ENCODE results near the gene FCHSD1.

FCHSD1 gene

DNA sequence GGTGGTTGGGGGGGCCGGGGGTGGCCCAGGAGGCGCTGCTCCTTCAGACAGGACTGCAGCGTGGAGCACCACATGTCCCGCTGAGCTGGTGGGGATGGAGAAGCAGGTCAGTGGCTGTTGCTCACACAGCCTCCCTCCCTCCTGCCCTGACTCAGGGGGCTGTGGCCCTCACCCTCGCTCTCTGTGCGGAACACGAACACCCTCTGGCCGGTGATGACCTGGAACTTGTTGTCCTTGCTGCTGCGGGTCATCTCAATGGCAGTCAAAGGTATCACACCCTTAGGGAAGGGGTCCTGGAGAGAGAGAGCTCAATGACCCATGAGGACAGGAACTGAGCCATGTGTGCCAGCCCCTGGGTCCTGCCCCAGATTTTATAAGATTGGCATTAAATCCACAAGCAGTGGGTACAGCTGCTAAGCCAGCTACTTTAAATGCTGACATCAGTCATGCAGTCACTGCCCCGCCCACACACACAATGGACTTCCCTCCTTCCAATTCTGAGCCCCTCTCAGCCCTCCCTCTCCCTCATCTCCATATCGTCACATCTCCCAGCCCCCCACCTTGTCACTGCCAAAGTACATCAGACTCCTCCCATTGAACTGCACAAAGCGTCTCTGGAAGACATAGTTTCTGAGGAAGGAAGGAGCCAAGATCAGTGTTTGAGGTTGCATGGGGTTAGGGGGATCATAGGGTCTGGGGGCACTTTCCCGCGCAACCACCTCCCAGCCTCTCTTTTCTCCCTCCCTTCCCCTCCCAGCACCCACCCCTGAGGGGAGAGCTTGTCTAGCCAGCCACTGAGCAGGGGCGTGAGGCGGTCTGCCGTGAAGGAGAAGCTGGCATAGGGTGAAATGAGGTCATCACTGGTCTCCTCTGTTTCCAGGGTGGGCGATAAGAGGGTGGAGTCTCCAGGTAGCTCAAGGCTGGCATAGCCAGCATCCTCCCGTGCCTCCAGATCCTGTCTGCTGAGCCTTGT, 21.9 kb upstream of the FCHSD1 start:
- no peak for DNase-seq

DNA sequence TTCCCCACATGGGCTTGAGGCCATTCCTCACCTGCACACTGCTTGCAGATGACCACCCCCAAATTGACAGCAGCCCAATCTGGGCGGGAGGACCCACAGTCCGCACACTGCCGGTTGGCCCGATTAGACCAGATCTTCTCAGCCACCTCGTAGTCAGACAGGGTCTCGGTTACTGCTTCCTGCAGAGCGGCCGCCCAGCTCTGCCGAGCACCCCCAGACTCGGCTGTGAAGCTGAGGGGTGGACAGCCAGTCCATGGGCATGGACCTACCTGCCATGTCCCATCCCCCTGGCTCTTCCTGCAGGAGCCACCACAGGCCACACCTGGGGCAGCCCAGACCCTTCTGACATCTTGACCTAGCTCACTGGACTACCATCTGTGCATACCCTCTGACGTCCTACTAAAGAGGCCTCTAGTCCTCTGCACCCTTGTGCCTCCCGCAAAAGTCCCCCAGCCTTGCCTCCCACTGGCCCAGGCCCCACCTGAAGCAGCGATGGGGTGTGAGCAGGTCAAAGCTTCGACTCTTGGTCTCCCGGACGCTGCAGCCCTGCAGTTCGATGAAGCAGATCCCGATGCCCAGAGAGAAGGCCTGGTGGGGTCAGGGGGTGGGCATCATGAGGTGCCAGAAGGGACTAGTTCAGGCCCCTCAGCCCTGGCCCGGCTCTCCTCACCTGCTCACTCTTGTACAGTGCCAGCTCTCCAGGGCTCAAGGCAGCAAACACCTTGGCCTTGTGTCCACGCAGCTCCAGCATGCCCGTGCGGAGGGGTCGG, 21.0 kb upstream of the FCHSD1 start:
- DNase-seq, result no peak

DNA sequence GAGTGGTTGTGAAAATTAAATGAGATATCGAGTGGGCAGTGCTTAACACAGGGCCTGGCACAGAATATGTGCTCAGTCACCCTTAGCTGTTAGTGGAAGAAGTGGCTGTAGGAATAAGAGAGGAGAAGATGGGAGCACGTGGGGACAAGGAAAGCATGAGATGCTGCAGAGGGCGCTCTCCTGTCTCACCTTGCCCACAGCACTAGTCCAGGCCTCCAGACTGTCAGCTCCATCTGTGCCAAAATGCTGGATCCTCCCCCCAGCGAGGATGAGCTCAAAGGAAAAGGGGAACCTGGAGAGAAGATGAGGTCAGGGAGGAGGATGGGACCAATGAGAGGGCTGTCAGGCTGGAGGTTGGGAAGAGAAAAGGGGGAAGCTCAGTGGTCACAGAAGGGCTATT, 18.3 kb upstream of the FCHSD1 start:
- DNase-seq, result no peak

DNA sequence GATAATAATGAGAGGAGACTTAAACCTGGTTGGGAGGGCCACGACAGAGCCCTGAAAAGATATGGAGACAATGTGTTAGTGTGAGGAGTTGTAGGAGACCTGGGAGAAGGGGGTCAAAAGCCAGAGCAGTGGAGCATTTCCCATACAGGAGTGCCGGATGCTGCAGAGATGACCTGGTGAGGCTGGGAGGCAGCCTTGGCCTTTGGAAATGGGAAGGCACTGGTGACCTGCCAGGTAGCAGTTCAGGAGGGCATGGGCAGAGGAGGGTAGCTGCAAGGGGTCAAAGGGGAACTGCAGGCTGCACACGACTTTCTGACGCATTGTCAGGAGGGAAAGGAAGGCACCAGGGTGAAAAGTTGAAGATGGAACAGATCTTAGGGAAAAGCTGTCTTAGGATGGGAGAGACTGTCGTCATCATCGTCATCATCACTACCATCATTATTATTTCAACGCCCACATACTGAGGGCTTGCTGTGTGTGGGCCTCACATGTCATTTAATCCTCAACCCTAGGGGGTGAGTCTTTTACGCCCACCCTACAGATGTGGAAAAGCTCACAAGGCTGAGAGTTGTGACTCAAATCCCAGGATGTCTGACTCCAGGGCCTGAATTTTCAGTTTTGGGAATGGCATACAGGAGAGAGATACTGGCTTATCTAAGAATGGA, 17.5 kb upstream of the FCHSD1 start:
- no peak for DNase-seq

- DNase-seq, result no peak
Measured at GRCh38 chr5:141665995-141666940, 15.1 kb upstream of the FCHSD1 start.

GRCh38 chr5:141664733-141665461, 13.7 kb upstream of the FCHSD1 start:
- DNase-seq, result peak; percentile 36 to 58 (median 50)

DNA sequence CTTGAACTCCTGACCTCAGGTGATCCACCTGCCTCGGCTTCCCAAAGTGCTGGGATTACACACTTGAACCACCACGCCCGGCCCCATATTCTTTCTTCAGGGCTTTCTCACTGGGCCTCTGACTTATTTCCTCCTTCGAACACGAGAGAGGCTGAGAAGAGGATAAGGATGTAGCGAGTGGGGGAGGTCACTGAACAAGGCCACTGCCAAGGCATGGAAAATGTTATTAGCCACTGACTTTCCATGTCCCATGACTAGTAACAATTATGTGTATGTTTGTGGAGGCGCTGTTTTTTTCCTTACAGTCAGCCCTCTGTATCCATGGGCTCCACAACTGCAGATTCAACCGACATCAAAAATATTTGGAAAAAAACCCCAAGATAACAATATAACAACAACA, 12.3 kb upstream of the FCHSD1 start:
- DNase-seq, result no peak

DNA sequence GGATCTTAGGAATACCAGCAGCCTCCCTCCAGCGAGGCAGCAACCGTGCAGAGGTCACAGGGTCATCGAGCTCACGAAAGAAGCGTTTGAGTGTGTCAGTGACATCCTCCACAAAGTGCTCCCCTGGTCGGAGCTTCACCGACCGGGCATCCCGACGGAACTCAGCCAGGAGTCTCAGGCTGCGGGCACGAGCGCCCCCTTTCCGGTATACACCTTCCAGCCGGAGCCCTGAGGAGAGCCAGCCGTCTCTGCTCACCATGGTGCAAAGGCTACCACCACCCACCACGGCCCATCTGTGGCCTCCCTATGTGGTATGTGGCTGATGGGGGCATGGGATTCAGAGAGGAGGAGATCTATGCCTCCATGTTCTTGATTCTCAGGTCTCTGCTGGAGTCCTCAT, 10.8 kb upstream of the FCHSD1 start:
- no peak for DNase-seq

DNA sequence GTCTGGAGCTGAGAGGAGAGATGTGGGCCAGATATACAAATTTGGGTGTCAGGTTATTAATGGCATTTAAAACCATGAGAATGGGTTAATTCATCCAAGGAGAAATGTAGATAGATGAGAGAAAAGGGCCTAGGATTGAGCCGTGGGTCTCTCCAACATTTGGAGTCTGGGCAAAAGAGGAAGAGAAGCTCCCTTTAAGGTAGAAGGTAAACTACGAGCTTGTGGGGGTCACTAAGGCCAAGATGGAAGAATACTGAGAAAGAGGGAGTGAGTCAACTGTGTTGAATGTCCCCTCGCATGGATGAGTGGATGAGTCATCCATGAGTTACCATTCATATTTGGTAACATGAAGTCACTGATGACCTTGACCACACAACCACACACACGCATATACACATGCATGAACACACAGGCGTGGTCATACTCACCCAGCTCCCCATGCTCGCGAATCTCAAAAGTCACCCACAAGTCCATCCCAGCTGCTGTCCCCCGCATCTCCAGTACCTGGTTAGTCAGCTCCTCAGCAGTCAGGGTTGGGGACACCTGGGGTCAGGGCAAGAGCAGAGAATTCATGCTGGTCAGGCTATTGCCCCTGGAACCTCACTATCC, 6.8 kb upstream of the FCHSD1 start:
- no peak for DNase-seq

DNA sequence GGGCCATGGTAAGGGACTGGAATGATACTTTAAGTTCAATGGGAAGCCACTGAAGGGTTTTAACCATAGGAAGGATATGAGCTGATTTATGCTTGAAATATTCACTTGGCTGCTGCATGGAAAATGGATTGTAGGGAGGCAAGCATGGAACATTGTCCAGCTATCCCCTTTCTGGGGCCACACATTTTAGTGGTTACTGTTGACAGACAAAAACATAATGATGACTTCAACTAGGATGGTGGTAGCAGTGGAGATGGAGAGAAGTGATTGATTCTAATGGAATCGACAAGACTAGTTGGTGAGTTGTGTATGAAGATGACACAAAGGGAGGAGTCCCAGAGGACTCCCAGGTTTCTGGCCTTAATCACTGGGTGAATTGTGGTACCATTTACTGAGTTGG, 6.2 kb upstream of the FCHSD1 start:
- no peak for DNase-seq

DNA sequence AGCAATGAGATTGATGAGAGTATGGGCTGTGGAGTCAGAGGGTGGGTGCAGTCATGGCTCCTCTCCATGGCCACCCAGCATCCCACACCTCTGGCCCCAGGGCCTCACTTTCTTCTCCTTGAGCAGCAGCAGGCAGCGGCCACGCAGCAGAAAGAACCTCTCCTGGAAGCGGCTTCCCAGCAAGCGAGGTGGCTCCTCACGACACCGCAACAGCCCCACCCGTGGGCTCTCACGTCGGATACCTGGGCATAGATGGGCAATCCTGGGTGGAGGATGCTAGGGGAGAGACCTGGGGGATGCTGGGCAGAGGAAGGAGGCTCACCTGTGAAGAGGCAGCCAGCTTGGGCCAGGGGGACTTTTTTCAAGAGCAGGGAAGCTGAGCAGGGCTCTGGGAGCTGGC, 5.2 kb upstream of the FCHSD1 start:
- no peak for DNase-seq

DNA sequence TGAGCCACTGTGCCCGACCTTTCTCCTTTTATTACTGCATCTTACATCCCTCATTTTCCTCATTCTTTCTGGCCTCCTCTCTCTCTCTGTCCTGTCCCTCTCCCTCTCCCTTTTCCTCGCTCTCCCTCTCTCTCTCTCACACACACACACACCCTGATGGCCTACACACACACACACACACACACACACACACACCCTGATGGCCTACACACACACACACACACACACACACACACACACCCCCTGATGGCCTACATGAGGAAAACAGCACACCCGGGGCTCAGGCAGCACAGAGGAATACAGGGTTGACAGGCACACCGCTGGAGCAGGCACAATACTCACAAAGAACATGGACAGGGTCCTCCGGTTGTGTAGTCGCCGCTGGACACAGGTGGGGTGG, 3.8 kb upstream of the FCHSD1 start:
- no peak for DNase-seq

GRCh38 chr5:141654298-141654697, 3.1 kb upstream of the FCHSD1 start:
- DNase-seq, result no peak

GRCh38 chr5:141651728-141652105, 499 bp upstream of the FCHSD1 start:
- DNase-seq, result no peak

DNA sequence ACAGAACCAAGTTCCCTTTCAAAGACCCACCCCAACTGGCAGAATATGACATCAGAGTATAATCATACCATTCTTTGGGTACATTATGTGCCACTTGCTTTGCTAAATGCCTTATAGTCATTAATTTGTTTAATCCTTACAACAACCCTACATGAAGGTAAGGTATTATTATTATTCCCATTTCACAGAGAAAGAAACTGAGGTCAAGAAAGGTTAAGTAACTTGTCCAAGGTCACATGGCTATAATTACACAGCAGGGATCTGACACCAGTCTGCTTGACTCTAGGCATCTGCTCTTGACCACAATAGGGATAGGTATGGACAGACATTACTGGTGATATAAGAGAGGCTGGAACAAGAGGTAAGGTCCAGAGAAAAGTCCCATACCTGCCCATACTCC, 1.2 kb downstream of the FCHSD1 start:
- no peak for DNase-seq

- no peak for DNase-seq
Measured at GRCh38 chr5:141649056-141649688, 2.0 kb downstream of the FCHSD1 start.

- DNase-seq, result no peak
Measured at GRCh38 chr5:141647851-141648250, 3.4 kb downstream of the FCHSD1 start.

DNA sequence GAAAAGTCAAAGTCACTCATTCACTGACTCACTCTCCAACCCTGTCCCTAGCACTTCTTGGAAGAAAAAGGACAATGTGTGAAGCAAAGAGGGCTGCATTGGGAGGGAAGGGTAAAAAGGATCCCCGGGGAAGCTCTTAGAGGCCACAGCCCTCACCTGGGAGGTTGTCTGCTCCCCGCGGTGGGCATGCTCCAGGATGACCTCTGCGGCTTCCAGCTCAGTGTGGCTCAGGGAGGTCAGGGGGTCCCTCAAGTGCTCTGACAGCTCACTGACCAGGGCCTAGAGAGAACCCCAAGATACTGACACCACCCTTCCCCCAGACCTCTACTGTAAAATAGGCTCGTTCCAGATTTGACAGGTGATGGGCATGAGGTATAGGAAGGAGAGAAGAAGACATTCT, 4.0 kb downstream of the FCHSD1 start:
- DNase-seq, result no peak

DNA sequence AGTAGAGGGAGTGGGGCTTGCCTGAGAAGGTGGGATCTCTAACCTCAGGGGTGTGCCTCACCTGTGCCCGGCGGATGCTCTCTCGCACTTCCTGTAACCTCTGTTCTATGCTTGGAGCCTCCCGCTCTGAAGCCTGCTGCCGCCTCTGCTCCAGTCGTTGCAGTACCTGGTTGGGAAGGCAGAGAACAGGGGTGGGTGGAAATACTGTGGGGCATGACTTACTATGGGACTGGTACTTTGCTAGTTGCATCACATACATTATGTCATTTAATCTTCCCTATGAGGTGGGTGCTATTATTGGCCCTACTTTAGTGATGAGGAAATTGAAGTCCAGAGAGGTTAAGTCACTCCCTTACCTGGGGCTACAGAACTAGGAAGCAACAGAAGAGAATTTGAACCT, 5.2 kb downstream of the FCHSD1 start:
- no peak for DNase-seq

DNA sequence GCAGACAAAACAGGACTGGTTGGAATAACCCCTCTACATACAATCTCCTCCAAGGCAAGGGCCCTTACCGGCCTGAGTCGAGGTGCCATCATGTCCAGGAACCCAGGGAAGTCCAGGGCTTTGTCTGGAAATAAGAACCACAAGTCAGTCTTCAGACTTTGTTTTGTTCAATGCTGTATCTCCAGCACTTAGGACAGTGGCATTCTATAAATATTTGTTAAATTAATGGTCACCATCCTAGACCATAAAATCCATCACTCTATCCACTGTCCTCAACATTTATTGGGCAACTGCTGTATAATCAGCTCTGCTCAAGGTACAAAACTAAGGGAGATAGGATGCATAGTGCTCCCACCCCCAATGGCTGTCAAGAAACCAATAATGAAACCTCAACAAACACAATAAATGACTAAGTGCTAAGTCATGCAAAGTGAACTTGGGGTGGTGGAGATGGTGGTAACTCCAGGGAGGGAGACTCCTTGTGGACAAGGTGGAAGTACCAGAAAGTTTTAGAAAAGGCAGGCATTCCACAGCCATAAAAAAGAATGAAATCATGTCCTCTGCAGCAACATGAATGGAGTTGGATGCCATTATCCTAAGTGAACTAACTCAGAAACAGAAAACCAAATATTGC, 9.5 kb downstream of the FCHSD1 start:
- no peak for DNase-seq
